Peyer's patch (tissue), 4 donors: Measurements from ENCODE around the gene FTCD.

Experiments
- POLR2A ChIP-seq, 2 donors: fragments of 450-650 bp; IDR thresholded peaks; one replicate each; pipeline ENCODE4 v1.5.1; 2017; ENCODE audit warnings: antibody characterized with exemption in 2 of 2, mild to moderate bottlenecking in 2 of 2, moderate library complexity in 2 of 2
- TF ChIP-seq, protein P1 (sequence below), 6 experiments: fragments of 450-650 bp in 4 of 6; fragments of 200-600 bp in 2 of 6; sonication (generic) in 1 of 6; IDR thresholded peaks; one replicate each; pipeline ENCODE4 v1.5.1; 2017 to 2019; ENCODE audit warnings: antibody characterized with exemption in 6 of 6, mild to moderate bottlenecking in 3 of 6, moderate library complexity in 1 of 6

DNA sequence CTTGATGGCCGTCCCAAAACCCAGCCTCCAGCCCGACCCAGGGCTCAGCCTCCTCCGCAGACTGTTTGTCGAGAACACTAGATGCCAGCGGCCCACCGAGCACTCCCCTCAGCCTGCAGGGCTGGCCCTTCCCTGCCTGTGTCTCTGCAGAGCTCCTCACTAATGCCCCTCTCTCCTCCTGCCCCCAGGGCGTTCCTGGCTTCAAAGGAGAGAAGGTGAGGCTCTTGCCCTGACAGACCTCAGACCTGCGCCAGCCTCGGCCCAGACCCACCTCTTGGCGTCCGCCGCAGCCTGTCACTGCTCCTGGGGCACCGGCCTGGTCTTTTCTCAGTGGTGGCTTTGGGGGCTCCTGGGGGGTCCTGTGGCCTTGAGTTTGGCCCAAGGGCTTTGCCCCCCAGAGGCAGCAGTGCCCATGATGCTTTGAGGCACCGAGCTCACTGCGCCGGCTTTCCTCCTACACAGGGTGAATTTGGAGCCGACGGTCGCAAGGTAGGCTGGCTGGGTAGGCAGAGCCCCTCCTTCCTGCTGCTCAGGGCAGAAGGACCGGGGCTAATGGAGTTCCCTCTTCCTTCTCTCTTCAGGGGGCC, 39.1 kb downstream of the FTCD start:
- TF ChIP-seq, protein P1, sequence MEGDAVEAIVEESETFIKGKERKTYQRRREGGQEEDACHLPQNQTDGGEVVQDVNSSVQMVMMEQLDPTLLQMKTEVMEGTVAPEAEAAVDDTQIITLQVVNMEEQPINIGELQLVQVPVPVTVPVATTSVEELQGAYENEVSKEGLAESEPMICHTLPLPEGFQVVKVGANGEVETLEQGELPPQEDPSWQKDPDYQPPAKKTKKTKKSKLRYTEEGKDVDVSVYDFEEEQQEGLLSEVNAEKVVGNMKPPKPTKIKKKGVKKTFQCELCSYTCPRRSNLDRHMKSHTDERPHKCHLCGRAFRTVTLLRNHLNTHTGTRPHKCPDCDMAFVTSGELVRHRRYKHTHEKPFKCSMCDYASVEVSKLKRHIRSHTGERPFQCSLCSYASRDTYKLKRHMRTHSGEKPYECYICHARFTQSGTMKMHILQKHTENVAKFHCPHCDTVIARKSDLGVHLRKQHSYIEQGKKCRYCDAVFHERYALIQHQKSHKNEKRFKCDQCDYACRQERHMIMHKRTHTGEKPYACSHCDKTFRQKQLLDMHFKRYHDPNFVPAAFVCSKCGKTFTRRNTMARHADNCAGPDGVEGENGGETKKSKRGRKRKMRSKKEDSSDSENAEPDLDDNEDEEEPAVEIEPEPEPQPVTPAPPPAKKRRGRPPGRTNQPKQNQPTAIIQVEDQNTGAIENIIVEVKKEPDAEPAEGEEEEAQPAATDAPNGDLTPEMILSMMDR (IDR thresholded peaks at IDR 0.05): no peak
- no peak for TF ChIP-seq POLR2A (IDR thresholded peaks at IDR 0.05)
